ENCODE measurements around the gene TM6SF1.

DNA sequence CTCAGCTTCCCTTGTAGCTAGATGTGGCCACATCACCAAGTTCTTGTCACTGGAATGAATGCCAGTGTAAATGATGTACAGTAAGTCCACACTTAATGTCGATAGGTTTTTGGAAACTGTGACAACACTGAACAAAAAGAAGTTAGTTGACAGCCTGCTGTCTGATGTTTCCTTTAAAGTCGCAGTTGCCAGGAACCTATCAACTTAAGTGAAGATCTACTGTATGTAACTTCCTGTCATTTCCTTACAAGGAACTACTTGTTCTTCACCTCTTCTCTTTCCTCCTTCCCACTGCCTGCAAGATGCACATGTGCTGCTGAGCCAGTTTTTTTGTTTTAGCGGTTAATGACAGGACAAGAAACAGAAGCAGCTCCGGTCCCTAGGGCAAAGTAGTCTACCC, 55.6 kb downstream of the TM6SF1 start:
- TF ChIP-seq, protein P1, sequence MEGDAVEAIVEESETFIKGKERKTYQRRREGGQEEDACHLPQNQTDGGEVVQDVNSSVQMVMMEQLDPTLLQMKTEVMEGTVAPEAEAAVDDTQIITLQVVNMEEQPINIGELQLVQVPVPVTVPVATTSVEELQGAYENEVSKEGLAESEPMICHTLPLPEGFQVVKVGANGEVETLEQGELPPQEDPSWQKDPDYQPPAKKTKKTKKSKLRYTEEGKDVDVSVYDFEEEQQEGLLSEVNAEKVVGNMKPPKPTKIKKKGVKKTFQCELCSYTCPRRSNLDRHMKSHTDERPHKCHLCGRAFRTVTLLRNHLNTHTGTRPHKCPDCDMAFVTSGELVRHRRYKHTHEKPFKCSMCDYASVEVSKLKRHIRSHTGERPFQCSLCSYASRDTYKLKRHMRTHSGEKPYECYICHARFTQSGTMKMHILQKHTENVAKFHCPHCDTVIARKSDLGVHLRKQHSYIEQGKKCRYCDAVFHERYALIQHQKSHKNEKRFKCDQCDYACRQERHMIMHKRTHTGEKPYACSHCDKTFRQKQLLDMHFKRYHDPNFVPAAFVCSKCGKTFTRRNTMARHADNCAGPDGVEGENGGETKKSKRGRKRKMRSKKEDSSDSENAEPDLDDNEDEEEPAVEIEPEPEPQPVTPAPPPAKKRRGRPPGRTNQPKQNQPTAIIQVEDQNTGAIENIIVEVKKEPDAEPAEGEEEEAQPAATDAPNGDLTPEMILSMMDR (conservative IDR thresholded peaks at IDR 0.05; ENCODE audit: low read depth, low read length) = no peak
- TF ChIP-seq POLR2A (IDR thresholded peaks at IDR 0.05; ENCODE audit: low read depth, low read length) (no peak), CEBPB (IDR thresholded peaks at IDR 0.05; ENCODE audit: low read depth, low read length) (no peak), FOS (IDR thresholded peaks at IDR 0.05; ENCODE audit: low read depth, low read length) (no peak), RAD21 (IDR thresholded peaks at IDR 0.05; ENCODE audit: low read length) (no peak), NFE2L2 (IDR thresholded peaks at IDR 0.05; ENCODE audit: low read depth, low read length) (no peak), MAZ (IDR thresholded peaks at IDR 0.05; ENCODE audit: borderline replicate concordance, low read depth, low read length) (no peak), MXI1 (IDR thresholded peaks at IDR 0.05; ENCODE audit: borderline replicate concordance, low read depth, low read length) (no peak), MAFK (IDR thresholded peaks at IDR 0.05; ENCODE audit: low read depth, low read length) (no peak), CHD1 (IDR thresholded peaks at IDR 0.05; ENCODE audit: low read depth, low read length) (no peak)
